GM12878 (cell line): ENCODE data around the gene GPR179.

Source experiments
- CEBPB ChIP-seq, 2 experiments: fragments of 150-350 bp in 1 of 2; IDR thresholded peaks; 2 replicates each; pipeline ENCODE4 v1.6.1; 2012 to 2014; ENCODE audit warnings: low read depth in 2 of 2, low read length in 2 of 2, borderline replicate concordance in 1 of 2, inconsistent platforms in 1 of 2
- CEBPZ ChIP-seq: fragments of 150-350 bp; IDR thresholded peaks from 2 replicates; pipeline ENCODE4 v1.6.1; 2016; ENCODE audit warnings: low read depth, low read length
- CREM ChIP-seq: IDR thresholded peaks from 2 replicates; pipeline ENCODE4 v1.6.1; 2014; ENCODE audit warnings: antibody characterized with exemption, low read depth
- FOXM1 ChIP-seq: IDR thresholded peaks from 2 replicates; pipeline ENCODE4 v1.6.1; 2012; ENCODE audit warnings: low read depth, mild to moderate bottlenecking, inconsistent platforms, low read length, moderate library complexity
- POLR2AphosphoS5 ChIP-seq: IDR thresholded peaks from 2 replicates; pipeline ENCODE4 v1.6.1; 2011; ENCODE audit warnings: mild to moderate bottlenecking, low read length, inconsistent platforms
- TAF1 ChIP-seq: IDR thresholded peaks from 2 replicates; pipeline ENCODE4 v1.6.1; 2011; ENCODE audit warnings: mild to moderate bottlenecking, low read depth, low read length, borderline replicate concordance
- TCF7 ChIP-seq: IDR thresholded peaks from 2 replicates; pipeline ENCODE4 v1.6.1; 2014; ENCODE audit warnings: antibody characterized with exemption, borderline replicate concordance
- YBX1 ChIP-seq: fragments of 450-650 bp; IDR thresholded peaks from 2 replicates; pipeline ENCODE4 v1.6.1; 2016; ENCODE audit warnings: antibody characterized with exemption
- ZBTB33 ChIP-seq: fragments of 450-650 bp; IDR thresholded peaks from 2 replicates; pipeline ENCODE4 v1.6.1; 2017; ENCODE audit warnings: mild to moderate bottlenecking
- ZNF274 ChIP-seq: IDR thresholded peaks from one replicate; pipeline ENCODE4 v1.8.0; 2011; ENCODE audit not compliant: insufficient read length, insufficient read depth
- TF ChIP-seq, protein P1 (sequence below), 3 experiments: IDR thresholded peaks in 2 of 3; conservative IDR thresholded peaks in 1 of 3; 2 replicates each; pipeline ENCODE4 v1.5.1; 2011; ENCODE audit warnings: low read depth in 3 of 3, low read length in 3 of 3, mild to moderate bottlenecking in 3 of 3, control low read depth in 2 of 3, moderate library complexity in 2 of 3, inconsistent platforms in 1 of 3, mixed read lengths in 1 of 3; ENCODE audit not compliant: control insufficient read depth in 2 of 3, insufficient read depth in 1 of 3; ENCODE audit errors: extremely low read depth in 1 of 3
- TF ChIP-seq, protein P2 (sequence below): IDR thresholded peaks from 2 replicates; pipeline ENCODE4 v1.6.1; 2011; ENCODE audit warnings: borderline replicate concordance, low read depth, mild to moderate bottlenecking, moderate library complexity, mixed read lengths, low read length; ENCODE audit not compliant: insufficient read depth; ENCODE audit errors: extremely low read length

GRCh38 chr17:38332735-38333134 lies 11.0 kb downstream of the GPR179 start:
- TF ChIP-seq, protein P1, sequence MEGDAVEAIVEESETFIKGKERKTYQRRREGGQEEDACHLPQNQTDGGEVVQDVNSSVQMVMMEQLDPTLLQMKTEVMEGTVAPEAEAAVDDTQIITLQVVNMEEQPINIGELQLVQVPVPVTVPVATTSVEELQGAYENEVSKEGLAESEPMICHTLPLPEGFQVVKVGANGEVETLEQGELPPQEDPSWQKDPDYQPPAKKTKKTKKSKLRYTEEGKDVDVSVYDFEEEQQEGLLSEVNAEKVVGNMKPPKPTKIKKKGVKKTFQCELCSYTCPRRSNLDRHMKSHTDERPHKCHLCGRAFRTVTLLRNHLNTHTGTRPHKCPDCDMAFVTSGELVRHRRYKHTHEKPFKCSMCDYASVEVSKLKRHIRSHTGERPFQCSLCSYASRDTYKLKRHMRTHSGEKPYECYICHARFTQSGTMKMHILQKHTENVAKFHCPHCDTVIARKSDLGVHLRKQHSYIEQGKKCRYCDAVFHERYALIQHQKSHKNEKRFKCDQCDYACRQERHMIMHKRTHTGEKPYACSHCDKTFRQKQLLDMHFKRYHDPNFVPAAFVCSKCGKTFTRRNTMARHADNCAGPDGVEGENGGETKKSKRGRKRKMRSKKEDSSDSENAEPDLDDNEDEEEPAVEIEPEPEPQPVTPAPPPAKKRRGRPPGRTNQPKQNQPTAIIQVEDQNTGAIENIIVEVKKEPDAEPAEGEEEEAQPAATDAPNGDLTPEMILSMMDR (IDR thresholded peaks at IDR 0.05 in 2 of 3, conservative IDR thresholded peaks at IDR 0.05 in 1 of 3; ENCODE audit: control insufficient read depth in 2 of 3, extremely low read depth in 1 of 3, insufficient read depth in 1 of 3, low read depth in 3 of 3, low read length in 3 of 3) = no peak
- no peak for TF ChIP-seq ZNF274
- no peak for TF ChIP-seq FOXM1
- no peak for TF ChIP-seq POLR2AphosphoS5
- no peak for TF ChIP-seq ZBTB33
- TF ChIP-seq CEBPZ = no peak
- TF ChIP-seq YBX1 = no peak
- no peak for TF ChIP-seq TCF7
- no peak for TF ChIP-seq TAF1
- no peak for TF ChIP-seq CEBPB (IDR thresholded peaks at IDR 0.05; ENCODE audit: borderline replicate concordance in 1 of 2, low read depth in 2 of 2, low read length in 2 of 2)
- TF ChIP-seq, protein P2, sequence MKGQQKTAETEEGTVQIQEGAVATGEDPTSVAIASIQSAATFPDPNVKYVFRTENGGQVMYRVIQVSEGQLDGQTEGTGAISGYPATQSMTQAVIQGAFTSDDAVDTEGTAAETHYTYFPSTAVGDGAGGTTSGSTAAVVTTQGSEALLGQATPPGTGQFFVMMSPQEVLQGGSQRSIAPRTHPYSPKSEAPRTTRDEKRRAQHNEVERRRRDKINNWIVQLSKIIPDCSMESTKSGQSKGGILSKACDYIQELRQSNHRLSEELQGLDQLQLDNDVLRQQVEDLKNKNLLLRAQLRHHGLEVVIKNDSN = no peak
- TF ChIP-seq CREM = no peak
